Thyroid gland (tissue), 4 donors: Measurements from ENCODE around the gene ZNF337. TPM values are rescaled to one million over a fixed set of nuclear protein-coding genes. Genes with fewer than 3 reads are reported as not detected.

Experiments
- DNase-seq, 2 donors: peaks; one replicate each; pipeline ENCODE4 v3.0.0-alpha.2; 2019
- H3K27ac ChIP-seq, 3 donors: fragments of 200-600 bp; sonication (generic); 1 replicate in 2 of 3; 2 replicates in 1 of 3; pipeline ENCODE4 v1.5.1; 2016 to 2019; ENCODE audit warnings: mild to moderate bottlenecking in 1 of 3, moderate library complexity in 1 of 3
- H3K27me3 ChIP-seq: fragments of 200-600 bp; sonication (generic); one replicate; pipeline ENCODE4 v1.5.1; 2019
- H3K36me3 ChIP-seq, 2 donors: fragments of 200-600 bp; sonication (generic); one replicate each; pipeline ENCODE4 v1.5.1; 2016 to 2019
- H3K4me1 ChIP-seq, 2 donors: fragments of 200-600 bp; sonication (generic); one replicate each; pipeline ENCODE4 v1.5.1; 2017 to 2019
- H3K4me3 ChIP-seq, 3 donors: fragments of 200-600 bp; sonication (generic); replicated peaks in 1 of 3; 1 replicate in 2 of 3; 2 replicates in 1 of 3; pipeline ENCODE4 v1.5.1; 2016; ENCODE audit warnings: mild to moderate bottlenecking in 1 of 3
- H3K9me3 ChIP-seq: fragments of 200-600 bp; sonication (generic); one replicate; pipeline ENCODE4 v1.5.1; 2017
- CTCF ChIP-seq, 6 experiments: fragments of 200-600 bp in 3 of 6; fragments of 450-650 bp in 3 of 6; sonication (generic) in 3 of 6; IDR thresholded peaks; one replicate each; pipeline ENCODE4 v1.5.1; 2016 to 2019; ENCODE audit warnings: antibody characterized with exemption in 6 of 6, mild to moderate bottlenecking in 2 of 6, inconsistent platforms in 1 of 6, moderate library complexity in 1 of 6
- POLR2A ChIP-seq, 2 donors: fragments of 450-650 bp; IDR thresholded peaks; one replicate each; pipeline ENCODE4 v1.6.1; 2017; ENCODE audit warnings: antibody characterized with exemption in 2 of 2, mild to moderate bottlenecking in 2 of 2, moderate library complexity in 1 of 2
- WGBS, 2 donors: methylation state at CpG; one replicate each; pipeline ENCODE4 v1.1.5; 2017; 5-methylcytosine and 5-hydroxymethylcytosine counted together
- intact Hi-C: fragments of 100-400 bp; cut with DNase I; formaldehyde crosslinking; loops from one replicate; pipeline ENCODE4 v1.15.1; 2023
- total RNA-seq, 4 donors: library from RNA; depleted of rRNA; stranded (reverse); fragments of >200 nt; gene quantifications; one replicate each; pipeline ENCODE4 v1.2.3, GENCODE V29; 2016

ZNF337 gene
- total RNA-seq, 4 donors from 2014 or later, result 17.3 to 21.2 (median 18.7) TPM

GRCh38 chr20:25739615-25740320 is 43.1 kb upstream of the ZNF337 start:
- Histone ChIP-seq H3K36me3 (no peaks in the 10 kb centered on the region), H3K4me3 (no peak overlapping the region), H3K27me3 (no peaks in the 10 kb centered on the region), H3K9me3 (no peaks in the 10 kb centered on the region), H3K27ac (no peak overlapping the region), H3K4me1 (no peaks in the 10 kb centered on the region)
- TF ChIP-seq CTCF (IDR thresholded peaks at IDR 0.05) (no peak), POLR2A (IDR thresholded peaks at IDR 0.05) (no peak)
- 86 to 91% methylated on average over 3 of the region's 3 CpGs for WGBS, 2 donors
- intact Hi-C loops, result no loop called here
- no peak for DNase-seq

GRCh38 chr20:25738198-25738597 is 41.5 kb upstream of the ZNF337 start:
- no peaks in the 10 kb centered on the region for H3K27me3 ChIP-seq
- DNase-seq, result no peak
- intact Hi-C loops, result no loop called here
- H3K36me3 ChIP-seq, result no peaks in the 10 kb centered on the region
- WGBS, 2 donors, result 96% methylated on average over 2 of the region's 2 CpGs
- no peaks in the 10 kb centered on the region for H3K4me1 ChIP-seq
- H3K9me3 ChIP-seq, result no peaks in the 10 kb centered on the region
- no peak overlapping the region for H3K4me3 ChIP-seq
- H3K27ac ChIP-seq, result no peak overlapping the region
- TF ChIP-seq POLR2A (IDR thresholded peaks at IDR 0.05) (no peak), CTCF (IDR thresholded peaks at IDR 0.05) (no peak)

GRCh38 chr20:25733903-25734302 is 37.2 kb upstream of the ZNF337 start:
- no peak overlapping the region for H3K27ac ChIP-seq

GRCh38 chr20:25730862-25731261 is 34.2 kb upstream of the ZNF337 start:
- H3K4me3 ChIP-seq, result no peak overlapping the region
- TF ChIP-seq CTCF (IDR thresholded peaks at IDR 0.05) (no peak), POLR2A (IDR thresholded peaks at IDR 0.05) (no peak)
- no peaks in the 10 kb centered on the region for H3K27me3 ChIP-seq
- no peak overlapping the region for H3K27ac ChIP-seq
- H3K9me3 ChIP-seq, result no peaks in the 10 kb centered on the region
- 83 to 84% methylated on average over 1 of the region's 1 CpG for WGBS, 2 donors
- H3K4me1 ChIP-seq, result no peaks in the 10 kb centered on the region
- H3K36me3 ChIP-seq, result no peaks in the 10 kb centered on the region
- intact Hi-C loops, result no loop called here
- no peak for DNase-seq

More at GRCh38 chr20:25733903-25734302, 37.2 kb upstream of the ZNF337 start:
- intact Hi-C loops, result no loop called here
- no peaks in the 10 kb centered on the region for H3K4me1 ChIP-seq
- no peaks in the 10 kb centered on the region for H3K27me3 ChIP-seq
- DNase-seq, result no peak
- no peak for TF ChIP-seq POLR2A (IDR thresholded peaks at IDR 0.05)
- TF ChIP-seq CTCF (IDR thresholded peaks at IDR 0.05), result no peak
- H3K36me3 ChIP-seq, result no peaks in the 10 kb centered on the region
- H3K4me3 ChIP-seq, result no peak overlapping the region
- no peaks in the 10 kb centered on the region for H3K9me3 ChIP-seq

GRCh38 chr20:25726357-25726756 is 29.7 kb upstream of the ZNF337 start:
- Histone ChIP-seq H3K27me3 (no peaks in the 10 kb centered on the region), H3K36me3 (no peaks in the 10 kb centered on the region), H3K4me1 (no peaks in the 10 kb centered on the region), H3K4me3 (no peak overlapping the region), H3K27ac (no peak overlapping the region), H3K9me3 (no peaks in the 10 kb centered on the region)
- 88 to 91% methylated on average over 1 of the region's 1 CpG for WGBS, 2 donors
- no peak for DNase-seq
- TF ChIP-seq POLR2A (IDR thresholded peaks at IDR 0.05), result no peak
- TF ChIP-seq CTCF (IDR thresholded peaks at IDR 0.05), result no peak
- intact Hi-C loops, result no loop called here
